ENCODE data around the gene TMEM69. TPM values are rescaled to one million over a fixed set of nuclear protein-coding genes. Genes with fewer than 3 reads are reported as not detected.

Gene TMEM69
- total and polyA plus RNA-seq, 2 of the 4 experiments (the other 2 are of a cell fraction): 19.9 to 33.6 TPM

GRCh38 chr1:45659222-45659621 is 28.8 kb upstream of the TMEM69 start:
- POLR2A ChIA-PET (ENCODE audit: unreplicated experiment): no interaction called here
- Histone ChIP-seq H3K27me3 (ENCODE audit: control insufficient read depth, insufficient read depth, low read length) (no peaks in the 10 kb centered on the region), H3K4me3 (ENCODE audit: insufficient read depth, low read depth, low read length) (no peak overlapping the region), H3K4ac (ENCODE audit: low read depth, low read length) (no peak overlapping the region), H3K4me2 (ENCODE audit: low read depth, low read length) (no peak overlapping the region), H3K27ac (ENCODE audit: insufficient read depth, low read length) (no peak overlapping the region), H3K23ac (ENCODE audit: low read depth, low read length) (no peak overlapping the region), H3K79me1 (ENCODE audit: low read depth in 1 of 2, low read length in 2 of 2) (peaks cover 32 to 62% of the 10 kb centered on the region in 2 experiments), H3K18ac (ENCODE audit: low read depth, low read length) (no peak overlapping the region), H2AK5ac (ENCODE audit: low read depth, low read length) (no peak overlapping the region), H4K20me1 (ENCODE audit: insufficient read depth, low read length) (peaks cover 21% of the 10 kb centered on the region), H4K5ac (ENCODE audit: low read depth, low read length) (no peak overlapping the region), H3K4me1 (ENCODE audit: control insufficient read depth, insufficient read depth, low read length) (peaks cover 2% of the 10 kb centered on the region; the same call in 1 of the 2 replicates), H3K9ac (ENCODE audit: low read depth, low read length) (no peak overlapping the region), H2BK20ac (ENCODE audit: low read depth, low read length) (no peak overlapping the region), H3K14ac (replicated peaks; ENCODE audit: low read depth, low read length) (no peak overlapping the region), H2BK15ac (ENCODE audit: low read depth, low read length) (no peak overlapping the region), H3K9me3 (ENCODE audit: control insufficient read depth, insufficient read depth, low read length) (no peaks in the 10 kb centered on the region), H3K56ac (ENCODE audit: extremely low read depth, insufficient read depth, low read length) (no peak overlapping the region), H2AFZ (replicated peaks; ENCODE audit: low read length, poor library complexity) (no peak overlapping the region), H4K8ac (ENCODE audit: low read depth in 2 of 2, low read length in 2 of 2) (no peak overlapping the region), H4K91ac (ENCODE audit: insufficient read depth, low read depth, low read length) (no peak overlapping the region), H3K36me3 (ENCODE audit: control insufficient read depth, insufficient read depth, low read length) (peaks cover 37% of the 10 kb centered on the region), H2BK120ac (ENCODE audit: low read depth, low read length) (no peak overlapping the region), H2BK5ac (ENCODE audit: low read depth, low read length, poor library complexity, severe bottlenecking) (no peak overlapping the region), H3K9me1 (ENCODE audit: insufficient read depth, low read length) (no peaks in the 10 kb centered on the region), H2AK9ac (replicated peaks; ENCODE audit: low read depth, low read length, poor library complexity) (no peak overlapping the region)
- intact Hi-C loops (cut with micrococcal nuclease) (no loop called here), in situ Hi-C loops (cut with MboI; ENCODE audit: low sequenced_read_pairs) (no loop called here), dilution Hi-C loops (cut with HindIII; ENCODE audit: low sequenced_read_pairs, unreplicated experiment) (no loop called here)
- CTCF ChIA-PET: no interaction called here
- ATAC-seq (ENCODE audit: low read depth) (no peak), DNase-seq (no peak)
- TF ChIP-seq FOS (IDR thresholded peaks at IDR 0.05; ENCODE audit: low read depth, low read length): no peak
- BruUV-seq (replicated peaks): no TSS peak
- no CpG with 5 or more reads among the region's 2 CpGs for WGBS, 2 experiments (ENCODE audit: extremely low coverage in 2 of 2, insufficient read length in 1 of 2)
